Heart left ventricle (tissue), 16 donors: Measurements from ENCODE around the gene RPRD1A. TPM values are rescaled to one million over a fixed set of nuclear protein-coding genes. Genes with fewer than 3 reads are reported as not detected.
"Not testable (repeated sequence)": the region's sequence is repeated elsewhere in the genome, so short reads cannot be mapped to it uniquely, and the experiment has no call there.

Experiments used
- ATAC-seq, 4 donors: fragments of 200-7000 bp; cut with Tn5 transposase; one replicate each; pipeline ENCODE4 v1.9.1; 2020 to 2022; ENCODE audit warnings: moderate library complexity in 4 of 4, mild to moderate bottlenecking in 3 of 4, moderate number of reproducible peaks in 1 of 4
- DNase-seq, 5 donors: peaks; one replicate each; pipeline ENCODE4 v3.0.0-alpha.2; 2020
- H3K27ac ChIP-seq, 12 donors: fragments of 200-600 bp; sonication (generic) in 4 of 12; one replicate each; pipeline versions ENCODE4 v1.5.0 to v1.8.0; 2016 to 2022; ENCODE audit warnings: mild to moderate bottlenecking in 2 of 12
- H3K27me3 ChIP-seq, 9 donors: fragments of 200-600 bp; sonication (generic) in 2 of 9; one replicate each; pipeline versions ENCODE4 v1.5.1 to v1.8.0; 2016 to 2022; ENCODE audit warnings: mild to moderate bottlenecking in 3 of 9
- H3K36me3 ChIP-seq, 9 donors: fragments of 200-600 bp; sonication (generic) in 2 of 9; one replicate each; pipeline versions ENCODE4 v1.5.0 to v1.8.0; 2018 to 2022; ENCODE audit warnings: mild to moderate bottlenecking in 2 of 9
- H3K4me1 ChIP-seq, 12 donors: fragments of 200-600 bp; sonication (generic) in 4 of 12; one replicate each; pipeline versions ENCODE4 v1.5.0 to v1.8.0; 2016 to 2022; ENCODE audit warnings: mild to moderate bottlenecking in 3 of 12
- H3K4me3 ChIP-seq, 12 donors: fragments of 200-600 bp; sonication (generic) in 4 of 12; one replicate each; pipeline versions ENCODE4 v1.5.0 to v1.8.0; 2017 to 2022; ENCODE audit warnings: mild to moderate bottlenecking in 9 of 12, moderate library complexity in 4 of 12
- H3K9me3 ChIP-seq, 12 donors: fragments of 200-600 bp; sonication (generic) in 4 of 12; one replicate each; pipeline versions ENCODE4 v1.5.0 to v1.8.0; 2016 to 2022; ENCODE audit warnings: mild to moderate bottlenecking in 1 of 12
- POLR2A ChIP-seq, 2 donors: fragments of 450-650 bp; IDR thresholded peaks; one replicate each; pipeline ENCODE4 v1.6.1; 2017; ENCODE audit warnings: antibody characterized with exemption in 2 of 2, mild to moderate bottlenecking in 2 of 2, moderate library complexity in 2 of 2
- WGBS, 4 donors: extraction: QIAGEN DNeasy Blood & Tissue Kit in 2 of 4; methylation state at CpG; one replicate each; pipeline versions ENCODE4 v1.1.5 to v1.1.7; 2013 to 2018; 5-methylcytosine and 5-hydroxymethylcytosine counted together
- intact Hi-C, 10 donors: fragments of 100-400 bp; cut with DNase I; formaldehyde crosslinking; loops; one replicate each; pipeline versions ENCODE4 v1.11.1 to v1.14.2; 2022
- long read RNA-seq, 3 donors: library from polyadenylated mRNA; unstranded; transcript quantifications; one replicate each; pipeline ENCODE4 v2.0.0, GENCODE V29; 2020 to 2021
- polyA plus RNA-seq, 2 donors: library from polyadenylated mRNA; stranded (reverse); fragments of 200-250 nt; gene quantifications; one replicate each; pipeline ENCODE4 v1.2.3, GENCODE V29; 2013
- total RNA-seq, 9 donors: library from RNA; depleted of rRNA in 2 of 9; stranded (reverse); fragments of >200 nt in 2 of 9; fragmentation: NEBNext Ultra II Directional in 3 of 9; extraction: Animal tissue kit (Norgen Biotek cat#: 25700) in 3 of 9; gene quantifications; one replicate each; pipeline versions ENCODE4 v1.1.0 to v1.2.4, GENCODE V29; 2016 to 2023
- TF ChIP-seq, protein P1 (sequence below), 12 donors: fragments of 200-600 bp; sonication (generic) in 4 of 12; IDR thresholded peaks; one replicate each; pipeline versions ENCODE4 v1.5.0 to v1.8.0; 2018 to 2022; ENCODE audit warnings: antibody characterized with exemption in 12 of 12, mild to moderate bottlenecking in 5 of 12
- donor health status: ischemic (EF 13 %, LVEDD 7.1; RV severe dilation, severe dysfunction).
- donor health status: healthy with polysubstance abuse.
- donor health status: DM: no; HTN: yes; CAD: no.
- donor health status: DM: no; HTN: no; CAD: no.
- donor health status: ischemic (EF 25% LVEDD 6.9; RV normal size, moderate dysfunction).
- donor health status: ischemic (EF 25% LVEDD 5.7; RV mildly dilated, moderate dysfunction).
- donor health status: healthy.
- donor health status: DM: yes; HTN: yes; CAD: no.
- donor health status: ischemic (EF 35%, LVEDD 5.7; RV mildly dilated, moderate dysfunction).
- donor health status: nonischemic (EF 11% LVEDD 7.7; RV severe dilation, severe dysfunction).
- donor health status: DM: yes; HTN: yes; CAD: no.
- donor health status: PGD.
- donor health status: ischemic (EF 29% LVEDD 5.4; RV normal size, mild dysfunction).
- donor health status: nonischemic (EF 23%, LVEDD 6.1; RV moderate dilation, normal function).

Gene RPRD1A, protein sequence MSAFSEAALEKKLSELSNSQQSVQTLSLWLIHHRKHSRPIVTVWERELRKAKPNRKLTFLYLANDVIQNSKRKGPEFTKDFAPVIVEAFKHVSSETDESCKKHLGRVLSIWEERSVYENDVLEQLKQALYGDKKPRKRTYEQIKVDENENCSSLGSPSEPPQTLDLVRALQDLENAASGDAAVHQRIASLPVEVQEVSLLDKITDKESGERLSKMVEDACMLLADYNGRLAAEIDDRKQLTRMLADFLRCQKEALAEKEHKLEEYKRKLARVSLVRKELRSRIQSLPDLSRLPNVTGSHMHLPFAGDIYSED
- total RNA-seq, result 10 to 100 TPM; 38.5 to 59.8 (median 45.3) TPM
- polyA plus RNA-seq, result 10 to 100 TPM; 22.6 to 49.6 TPM
- long read RNA-seq, donor 1, full-length matches to known transcripts, result 39 of 53 reads
- long read RNA-seq, donor 1, partial matches to known transcripts, result 3 of 53 reads
- long read RNA-seq, donor 1, other reads (novel, unspliced or antisense), result 11 of 53 reads
- long read RNA-seq, donor 2, full-length matches to known transcripts, result 86 of 124 reads
- long read RNA-seq, donor 2, partial matches to known transcripts, result 22 of 124 reads
- long read RNA-seq, donor 2, other reads (novel, unspliced or antisense), result 16 of 124 reads
- long read RNA-seq, donor 3, full-length matches to known transcripts, result 50 of 74 reads
- long read RNA-seq, donor 3, partial matches to known transcripts, result 17 of 74 reads
- long read RNA-seq, donor 3, other reads (novel, unspliced or antisense), result 7 of 74 reads

DNA sequence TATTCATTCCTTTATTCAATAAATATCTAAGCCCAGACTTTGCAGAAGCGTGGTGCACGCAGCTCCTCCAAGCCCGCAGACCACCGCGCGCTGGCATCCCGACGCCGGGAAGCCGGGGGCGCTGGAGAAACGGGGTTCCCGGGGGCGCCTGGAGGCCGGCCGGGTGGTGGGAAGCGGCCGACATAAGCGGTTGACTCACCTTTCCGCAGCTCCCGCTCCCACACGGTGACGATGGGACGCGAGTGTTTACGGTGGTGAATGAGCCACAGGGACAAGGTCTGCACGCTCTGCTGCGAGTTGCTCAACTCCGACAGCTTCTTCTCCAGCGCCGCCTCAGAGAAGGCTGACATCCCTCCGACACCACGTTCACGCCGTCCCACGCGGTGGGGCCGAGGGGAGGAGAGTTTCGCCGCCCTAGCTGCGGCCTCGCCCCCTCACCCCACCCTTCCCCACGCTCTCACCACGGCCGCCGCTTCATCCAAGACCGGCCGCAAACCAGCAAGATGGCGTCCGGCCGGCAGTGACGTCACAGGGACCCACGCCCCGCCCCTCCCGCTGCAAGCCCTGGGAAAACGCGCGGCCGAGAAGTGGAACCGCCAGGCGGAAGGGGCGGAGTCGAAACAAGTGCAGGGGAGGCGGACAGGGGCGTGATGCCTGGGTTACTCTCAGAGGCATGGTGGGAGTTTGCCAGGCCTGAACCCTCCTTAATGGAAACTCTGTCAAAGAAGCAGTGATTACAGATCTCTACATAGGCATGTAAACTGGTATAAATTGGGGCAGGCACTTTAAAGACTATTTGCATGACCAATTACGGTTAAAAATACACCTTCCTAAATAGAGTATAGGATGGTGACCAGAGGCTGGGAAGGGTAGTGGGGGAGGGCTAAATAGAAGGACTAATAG lies at the start of gene RPRD1A:
Gene RPRD1A, minus strand, starts transcription at position 505 of the 903 bp plus-strand sequence. Its CDS starts 155 bp downstream, at position 350.
- H3K27ac ChIP-seq, result peak within 1 kb of the TSS; percentile 59 to 94 (median 90)
- H3K9me3 ChIP-seq, result no peaks in the 10 kb centered on the region
- ATAC-seq (peak; percentile 97 to 99 (median 97)), DNase-seq (peak; percentile 97 to 99 (median 98))
- H3K36me3 ChIP-seq, result no peaks in the 10 kb centered on the region
- peaks cover 3 to 25% (median 14%) of the 10 kb centered on the region in 12 donors for H3K4me1 ChIP-seq
- 1% methylated on average over 56 to 66 of the region's 66 CpGs for WGBS, 4 donors
- H3K4me3 ChIP-seq, result peak within 1 kb of the TSS; percentile 71 to 99 (median 82)
- TF ChIP-seq, protein P1, sequence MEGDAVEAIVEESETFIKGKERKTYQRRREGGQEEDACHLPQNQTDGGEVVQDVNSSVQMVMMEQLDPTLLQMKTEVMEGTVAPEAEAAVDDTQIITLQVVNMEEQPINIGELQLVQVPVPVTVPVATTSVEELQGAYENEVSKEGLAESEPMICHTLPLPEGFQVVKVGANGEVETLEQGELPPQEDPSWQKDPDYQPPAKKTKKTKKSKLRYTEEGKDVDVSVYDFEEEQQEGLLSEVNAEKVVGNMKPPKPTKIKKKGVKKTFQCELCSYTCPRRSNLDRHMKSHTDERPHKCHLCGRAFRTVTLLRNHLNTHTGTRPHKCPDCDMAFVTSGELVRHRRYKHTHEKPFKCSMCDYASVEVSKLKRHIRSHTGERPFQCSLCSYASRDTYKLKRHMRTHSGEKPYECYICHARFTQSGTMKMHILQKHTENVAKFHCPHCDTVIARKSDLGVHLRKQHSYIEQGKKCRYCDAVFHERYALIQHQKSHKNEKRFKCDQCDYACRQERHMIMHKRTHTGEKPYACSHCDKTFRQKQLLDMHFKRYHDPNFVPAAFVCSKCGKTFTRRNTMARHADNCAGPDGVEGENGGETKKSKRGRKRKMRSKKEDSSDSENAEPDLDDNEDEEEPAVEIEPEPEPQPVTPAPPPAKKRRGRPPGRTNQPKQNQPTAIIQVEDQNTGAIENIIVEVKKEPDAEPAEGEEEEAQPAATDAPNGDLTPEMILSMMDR (IDR thresholded peaks at IDR 0.05), result peak in 2 of 12 donors; percentile 7 to 10
- TF ChIP-seq POLR2A (IDR thresholded peaks at IDR 0.05), result peak in 1 of 2 donors; percentile 54
- intact Hi-C loops, result loop anchor here in 7 of 10 donors (2.0 to 5.0 kb wide), 3 partner anchors 60 to 65 kb away; partner anchors contain the start of genes ELP2 (in 6 of the 7) and SLC39A6 (in 6 of the 7)
- H3K27me3 ChIP-seq, result peaks cover 0 to 4% (median 0%) of the 10 kb centered on the region in 9 donors

DNA sequence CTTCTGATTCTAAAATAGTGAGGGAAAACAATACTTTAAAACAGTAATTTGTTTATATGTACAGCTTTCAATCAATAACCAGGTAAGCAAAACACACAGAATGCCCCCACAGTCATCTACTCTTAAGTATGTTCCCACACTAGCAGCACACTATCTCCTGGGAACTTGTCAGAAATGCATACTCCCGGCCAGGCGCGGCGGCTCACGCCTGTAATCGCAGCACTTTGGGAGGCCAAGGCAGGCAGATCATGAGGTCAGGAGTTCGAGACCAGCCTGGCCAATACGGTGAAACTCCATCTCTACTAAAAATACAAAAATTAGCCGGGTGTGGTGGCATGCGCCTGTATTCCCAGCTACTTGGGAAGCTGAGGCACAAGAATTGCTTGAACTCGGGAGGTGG lies 49.4 kb upstream of the RPRD1A start:
- not testable (repeated sequence) for H3K27ac ChIP-seq, DNase-seq, H3K27me3 ChIP-seq, H3K4me1 ChIP-seq, H3K4me3 ChIP-seq, H3K9me3 ChIP-seq, ATAC-seq
- 86 to 95% (median 92%) methylated on average over 11 of the region's 11 CpGs for WGBS, 4 donors
- H3K36me3 ChIP-seq, result peaks cover 0 to 90% (median 67%) of the 10 kb centered on the region in 9 donors
- intact Hi-C loops, result loop anchor here in 1 of 10 donors (10.0 kb wide), 1 partner anchor 92 kb away; no protein-coding TSS in a partner anchor

DNA sequence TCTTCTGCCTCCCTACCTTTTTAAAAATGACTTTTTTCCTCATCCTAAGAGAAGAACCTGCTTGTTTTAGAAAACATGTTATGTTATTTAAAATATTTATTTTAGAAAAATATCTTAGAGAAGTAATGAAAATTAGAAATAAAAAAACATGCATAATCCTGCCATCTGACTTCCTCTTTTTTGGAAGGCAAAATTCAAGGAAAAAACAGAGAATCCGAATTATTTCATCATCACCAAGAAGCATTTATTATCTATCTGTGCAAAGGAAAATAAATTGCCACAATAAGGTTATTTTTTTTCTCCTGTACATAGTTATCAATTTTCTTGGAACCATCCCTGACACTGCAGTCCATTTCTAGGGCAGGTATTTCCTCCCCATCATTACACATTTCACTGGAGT lies 47.4 kb upstream of the RPRD1A start:
- no peak for TF ChIP-seq POLR2A (IDR thresholded peaks at IDR 0.05)
- TF ChIP-seq, protein P1 (IDR thresholded peaks at IDR 0.05), result no peak
- DNase-seq (no peak), ATAC-seq (no peak)
- H3K4me3 ChIP-seq, result no peak overlapping the region
- WGBS, 4 donors, result 88 to 95% (median 94%) methylated on average over 1 of the region's 1 CpG
- intact Hi-C loops, result loop anchor here in 1 of 10 donors (10.0 kb wide), 1 partner anchor 90 kb away; no protein-coding TSS in a partner anchor
- no peaks in the 10 kb centered on the region for H3K27me3 ChIP-seq
- H3K4me1 ChIP-seq, result no peaks in the 10 kb centered on the region
- H3K36me3 ChIP-seq, result peaks cover 0 to 93% (median 65%) of the 10 kb centered on the region in 9 donors
- no peak overlapping the region for H3K27ac ChIP-seq
- H3K9me3 ChIP-seq, result no peaks in the 10 kb centered on the region

DNA sequence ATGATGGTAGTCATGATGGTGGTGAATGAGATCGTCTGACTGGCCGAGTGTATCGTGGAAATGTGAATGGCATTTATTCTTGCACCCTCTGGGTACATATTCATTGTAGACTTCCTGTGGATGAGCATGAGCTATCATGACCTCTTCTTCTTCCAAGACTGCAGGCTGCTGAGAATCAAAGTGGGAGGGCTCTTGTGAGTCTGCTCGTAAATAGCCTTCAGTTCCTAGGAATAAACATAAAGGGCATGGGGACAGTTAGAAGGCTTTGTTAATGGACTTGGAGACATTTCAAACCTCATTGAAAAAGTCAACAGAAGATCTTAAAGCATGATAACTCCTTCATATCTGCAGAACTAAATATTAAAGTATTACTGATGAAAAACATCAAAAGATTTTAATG lies 46.9 kb upstream of the RPRD1A start:
- Histone ChIP-seq H3K27me3 (no peaks in the 10 kb centered on the region), H3K9me3 (no peaks in the 10 kb centered on the region), H3K27ac (no peak overlapping the region), H3K4me1 (no peaks in the 10 kb centered on the region), H3K36me3 (peaks cover 0 to 93% (median 68%) of the 10 kb centered on the region in 9 donors), H3K4me3 (no peak overlapping the region)
- TF ChIP-seq, protein P1 (IDR thresholded peaks at IDR 0.05), result no peak
- TF ChIP-seq POLR2A (IDR thresholded peaks at IDR 0.05), result no peak
- intact Hi-C loops, result loop anchor here in 1 of 10 donors (10.0 kb wide), 1 partner anchor 89 kb away; no protein-coding TSS in a partner anchor
- 86 to 92% (median 89%) methylated on average over 4 of the region's 4 CpGs for WGBS, 4 donors
- ATAC-seq (no peak), DNase-seq (no peak)
